ENCODE data around the gene ZNF385D. TPM values are rescaled to one million over a fixed set of nuclear protein-coding genes. Genes with fewer than 3 reads are reported as not detected.

The ZNF385D gene
- total and polyA plus RNA-seq, 2 of the 13 experiments (the other 11 are each of a cell fraction or from before 2014, with no cell fraction given): not detected

GRCh38 chr3:21755896-21756295, 4.9 kb upstream of the ZNF385D start (continued):
- no peak for TF ChIP-seq ZNF800 (CRISPR knock-in tag; IDR thresholded peaks at IDR 0.05)
- TF ChIP-seq KDM4B (CRISPR knock-in tag; IDR thresholded peaks at IDR 0.05): no peak
- no peak for TF ChIP-seq TBL1XR1 (IDR thresholded peaks at IDR 0.05; ENCODE audit: borderline replicate concordance, low read length, partially characterized antibody)
- TF ChIP-seq TP53 (CRISPR knock-in tag; conservative IDR thresholded peaks at IDR 0.05): no peak

GRCh38 chr3:21754839-21755238, 3.8 kb upstream of the ZNF385D start:
- no peaks in the 10 kb centered on the region for H3K9me3 ChIP-seq (ENCODE audit: low read length)
- TF ChIP-seq ZNF574 (CRISPR knock-in tag; IDR thresholded peaks at IDR 0.05) (no peak), NCOA2 (CRISPR knock-in tag; IDR thresholded peaks at IDR 0.05) (no peak), ZNF460 (CRISPR knock-in tag; IDR thresholded peaks at IDR 0.05; ENCODE audit: borderline replicate concordance) (no peak), RAD51 (IDR thresholded peaks at IDR 0.05; ENCODE audit: borderline replicate concordance) (no peak), ZBTB4 (CRISPR knock-in tag; IDR thresholded peaks at IDR 0.05; ENCODE audit: borderline replicate concordance) (no peak), HOXA3 (CRISPR knock-in tag; IDR thresholded peaks at IDR 0.05) (no peak), SIX1 (CRISPR knock-in tag; IDR thresholded peaks at IDR 0.05; ENCODE audit: borderline replicate concordance) (no peak), ZC3H13 (CRISPR knock-in tag; IDR thresholded peaks at IDR 0.05) (no peak), ZMYM4 (CRISPR knock-in tag; IDR thresholded peaks at IDR 0.05) (no peak), ZNF33A (CRISPR knock-in tag; IDR thresholded peaks at IDR 0.05; ENCODE audit: borderline replicate concordance) (no peak), ZSCAN21 (CRISPR knock-in tag; IDR thresholded peaks at IDR 0.05; ENCODE audit: borderline replicate concordance) (no peak)
- no peak overlapping the region for H2AFZ ChIP-seq (ENCODE audit: low read length)
- ChIA-PET POLR2A (no interaction called here), CTCF (ENCODE audit: low intra/inter-chr PET ratio, low total read pairs) (no interaction called here)
- no TSS peak for BruUV-seq (replicated peaks)
- DNase-seq (ENCODE audit: low spot score): no peak
- no peak overlapping the region for H3K4me3 ChIP-seq (replicated peaks in 1 of 3; ENCODE audit: insufficient read depth in 1 of 3, low read depth in 2 of 3, low read length in 3 of 3)
- in situ Hi-C loops (cut with HindIII; ENCODE audit: extremely low pct_ligation_motif_present, low pct_unique_long_range_greater_than_20kb) (no loop called here), intact Hi-C loops (cut with micrococcal nuclease; ENCODE audit: unreplicated experiment) (loop anchor here (10.0 kb wide), 1 partner anchor 360 kb away; no protein-coding TSS in a partner anchor)
- no peaks in the 10 kb centered on the region for H3K36me3 ChIP-seq (replicated peaks in 1 of 2; ENCODE audit: control insufficient read depth in 1 of 2, insufficient read depth in 2 of 2, low read length in 2 of 2)
- FAIRE-seq: no peak
- H3K27me3 ChIP-seq (ENCODE audit: control insufficient read depth in 1 of 2, insufficient read depth in 2 of 2, low read length in 2 of 2): 0 out of 5 replicates have a peak, but pooled peaks cover 0 to 4% of the 10 kb centered on the region in 2 experiments
- H3K79me2 ChIP-seq (ENCODE audit: insufficient read depth, low read length): no peaks in the 10 kb centered on the region
- H3K4me1 ChIP-seq (ENCODE audit: insufficient read depth, low read length): no peaks in the 10 kb centered on the region
- H4K20me1 ChIP-seq (ENCODE audit: insufficient read depth, low read length): no peaks in the 10 kb centered on the region
- H3K27ac ChIP-seq (ENCODE audit: extremely low read length, insufficient read depth, low read length): no peak overlapping the region
- H3K9ac ChIP-seq (ENCODE audit: insufficient read depth, low read depth, low read length): no peak overlapping the region
- no peak for ATAC-seq
- 0% methylated on average over 1 of the region's 1 CpG for WGBS (ENCODE audit: low lambda C conversion rate)
- H3K4me2 ChIP-seq (ENCODE audit: low read depth, low read length): no peak overlapping the region

All from HepG2 (cell line).